ENCODE data around the gene COQ8A.

DNA sequence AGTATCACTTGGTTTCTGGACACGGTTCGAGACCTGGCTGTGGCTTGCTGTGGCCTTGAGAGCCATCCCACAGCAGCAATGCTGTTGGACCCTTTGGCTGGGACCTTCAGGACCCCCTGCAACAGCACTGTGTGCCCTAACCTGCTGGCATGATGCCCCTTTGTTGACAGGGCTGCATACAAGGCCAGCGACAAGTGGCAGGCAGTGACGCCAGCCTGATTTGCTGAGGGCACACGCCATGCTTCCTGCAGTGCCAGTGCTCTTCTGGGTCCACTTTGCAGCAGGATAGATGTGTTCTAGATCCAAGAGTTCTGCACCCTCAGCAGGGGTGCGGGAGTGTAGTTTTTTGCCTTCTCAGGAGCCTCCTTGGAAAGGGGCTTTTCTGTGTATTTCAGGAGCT is 32.8 kb downstream of the COQ8A start:
- TF ChIP-seq CTCF (IDR thresholded peaks at IDR 0.05; ENCODE audit: poor library complexity, severe bottlenecking) (no peak), RAD21 (conservative IDR thresholded peaks at IDR 0.05) (no peak), TAF1 (IDR thresholded peaks at IDR 0.05; ENCODE audit: low read depth) (no peak), EP300 (conservative IDR thresholded peaks at IDR 0.05; ENCODE audit: poor library complexity, severe bottlenecking) (no peak), MXI1 (conservative IDR thresholded peaks at IDR 0.05; ENCODE audit: poor library complexity, severe bottlenecking) (no peak), REST (IDR thresholded peaks at IDR 0.05; ENCODE audit: borderline replicate concordance) (no peak), POLR2AphosphoS5 (IDR thresholded peaks at IDR 0.05) (no peak)

All from neural cell (in vitro differentiated cells).